ENCODE data around the gene ATG16L1.

The ATG16L1 gene

DNA sequence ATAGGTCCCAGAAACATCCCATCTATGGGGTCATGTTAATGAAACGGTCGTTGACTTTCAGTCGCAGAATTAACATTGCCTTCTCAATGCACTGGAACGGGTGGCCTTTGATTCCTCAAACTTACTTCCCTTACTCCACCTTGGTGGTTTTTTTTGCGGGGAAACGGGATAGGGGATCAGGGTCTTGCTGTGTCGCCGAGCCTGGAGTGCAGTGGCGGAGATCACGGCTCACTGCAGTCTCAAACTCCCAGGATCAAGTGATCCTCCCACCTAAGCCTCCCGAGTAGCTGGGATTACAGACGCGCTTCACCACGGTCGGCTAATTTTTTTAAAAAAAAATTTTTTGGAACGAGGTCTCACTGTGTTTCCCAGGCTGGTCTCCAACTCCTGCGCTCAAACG is 754 bp downstream of the ATG16L1 start:
- no peaks in the 10 kb centered on the region for H3K27me3 ChIP-seq (replicated peaks)
- DNase-seq = no peak
- TF ChIP-seq, protein P1, sequence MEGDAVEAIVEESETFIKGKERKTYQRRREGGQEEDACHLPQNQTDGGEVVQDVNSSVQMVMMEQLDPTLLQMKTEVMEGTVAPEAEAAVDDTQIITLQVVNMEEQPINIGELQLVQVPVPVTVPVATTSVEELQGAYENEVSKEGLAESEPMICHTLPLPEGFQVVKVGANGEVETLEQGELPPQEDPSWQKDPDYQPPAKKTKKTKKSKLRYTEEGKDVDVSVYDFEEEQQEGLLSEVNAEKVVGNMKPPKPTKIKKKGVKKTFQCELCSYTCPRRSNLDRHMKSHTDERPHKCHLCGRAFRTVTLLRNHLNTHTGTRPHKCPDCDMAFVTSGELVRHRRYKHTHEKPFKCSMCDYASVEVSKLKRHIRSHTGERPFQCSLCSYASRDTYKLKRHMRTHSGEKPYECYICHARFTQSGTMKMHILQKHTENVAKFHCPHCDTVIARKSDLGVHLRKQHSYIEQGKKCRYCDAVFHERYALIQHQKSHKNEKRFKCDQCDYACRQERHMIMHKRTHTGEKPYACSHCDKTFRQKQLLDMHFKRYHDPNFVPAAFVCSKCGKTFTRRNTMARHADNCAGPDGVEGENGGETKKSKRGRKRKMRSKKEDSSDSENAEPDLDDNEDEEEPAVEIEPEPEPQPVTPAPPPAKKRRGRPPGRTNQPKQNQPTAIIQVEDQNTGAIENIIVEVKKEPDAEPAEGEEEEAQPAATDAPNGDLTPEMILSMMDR (IDR thresholded peaks at IDR 0.05; ENCODE audit: low read depth, low read length, missing control alignments) = no peak
- in situ Hi-C loops (cut with HindIII; ENCODE audit: low pct_ligation_motif_present, low sequenced_read_pairs) = no loop called here
- no peak overlapping the region for H3K27ac ChIP-seq
- H3K36me3 ChIP-seq (replicated peaks) = peaks cover 6% of the 10 kb centered on the region
- peak overlapping the region; percentile 94 for H3K4me3 ChIP-seq (ENCODE audit: low read depth, low read length)

DNA sequence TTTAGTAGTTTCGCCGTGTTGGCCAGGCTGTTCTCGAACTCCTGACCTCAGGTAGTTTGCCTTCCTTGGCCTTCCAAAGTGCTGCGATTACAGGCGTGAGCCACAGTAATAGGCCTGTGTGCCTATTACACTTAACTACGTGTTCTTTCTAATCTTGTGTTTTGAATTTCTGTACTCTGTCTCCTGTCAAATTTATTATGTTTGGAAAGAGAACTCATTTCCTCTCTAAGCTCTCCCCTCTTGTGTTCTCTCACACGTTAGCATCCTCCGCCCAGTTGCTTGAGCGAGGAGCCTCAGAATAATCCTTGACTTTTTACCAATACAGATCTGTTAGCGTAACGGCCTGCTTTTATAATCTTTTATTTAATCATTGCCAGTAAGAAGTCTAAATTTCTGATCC is 3.7 kb downstream of the ATG16L1 start:
- no peak for DNase-seq
- H3K27ac ChIP-seq = no peak overlapping the region
- TF ChIP-seq, protein P1 (IDR thresholded peaks at IDR 0.05; ENCODE audit: low read depth, low read length, missing control alignments) = no peak
- in situ Hi-C loops (cut with HindIII; ENCODE audit: low pct_ligation_motif_present, low sequenced_read_pairs) = no loop called here
- no peak overlapping the region for H3K4me3 ChIP-seq (ENCODE audit: low read depth, low read length)
- peaks cover 15% of the 10 kb centered on the region for H3K36me3 ChIP-seq (replicated peaks)
- H3K27me3 ChIP-seq (replicated peaks) = no peaks in the 10 kb centered on the region

DNA sequence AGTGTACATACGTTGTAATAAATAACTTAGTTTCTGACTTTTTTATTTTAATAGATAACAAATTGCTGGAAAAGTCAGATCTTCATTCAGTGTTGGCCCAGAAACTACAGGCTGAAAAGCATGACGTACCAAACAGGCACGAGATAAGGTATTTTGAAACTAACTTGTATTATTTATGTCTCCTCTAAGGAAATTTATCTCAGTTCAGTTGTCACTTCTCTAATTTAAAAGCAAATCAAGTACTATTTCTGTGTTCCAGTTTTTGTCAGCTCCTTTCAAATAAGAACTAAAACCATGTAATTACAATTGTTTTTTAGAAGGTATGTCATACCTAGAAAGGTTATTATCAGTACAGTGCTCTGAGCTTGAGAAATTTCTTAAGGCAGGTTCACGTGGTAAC is 4.6 kb downstream of the ATG16L1 start:
- TF ChIP-seq, protein P1 (IDR thresholded peaks at IDR 0.05; ENCODE audit: low read depth, low read length, missing control alignments) = no peak
- H3K4me3 ChIP-seq (ENCODE audit: low read depth, low read length) = no peak overlapping the region
- in situ Hi-C loops (cut with HindIII; ENCODE audit: low pct_ligation_motif_present, low sequenced_read_pairs) = no loop called here
- peaks cover 21% of the 10 kb centered on the region for H3K36me3 ChIP-seq (replicated peaks)
- no peak overlapping the region for H3K27ac ChIP-seq
- H3K27me3 ChIP-seq (replicated peaks) = no peaks in the 10 kb centered on the region
- no peak for DNase-seq

DNA sequence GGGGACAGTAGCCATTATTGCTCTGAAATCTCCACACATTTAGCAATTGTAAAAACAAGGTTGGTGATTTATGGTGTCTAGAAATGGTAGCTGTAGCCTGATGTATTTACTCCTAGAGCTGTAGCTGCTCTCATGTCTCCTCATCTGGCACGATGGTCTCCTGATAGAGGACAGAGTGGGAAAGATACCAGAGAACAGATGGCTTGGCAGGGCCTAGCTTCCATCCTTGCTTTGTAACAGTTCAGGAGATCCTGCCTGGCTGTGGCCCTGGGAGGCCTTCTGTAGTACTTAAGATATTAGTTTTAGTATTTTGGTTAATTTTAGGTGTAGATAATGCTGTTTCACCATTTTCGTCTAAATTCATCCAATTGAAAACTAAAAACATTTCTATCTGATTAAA is 6.7 kb downstream of the ATG16L1 start:
- H3K4me3 ChIP-seq (ENCODE audit: low read depth, low read length) = no peak overlapping the region
- TF ChIP-seq, protein P1 (IDR thresholded peaks at IDR 0.05; ENCODE audit: low read depth, low read length, missing control alignments) = no peak
- no peak overlapping the region for H3K27ac ChIP-seq
- peaks cover 37% of the 10 kb centered on the region for H3K36me3 ChIP-seq (replicated peaks)
- in situ Hi-C loops (cut with HindIII; ENCODE audit: low pct_ligation_motif_present, low sequenced_read_pairs) = no loop called here
- H3K27me3 ChIP-seq (replicated peaks) = no peaks in the 10 kb centered on the region
- DNase-seq = no peak

DNA sequence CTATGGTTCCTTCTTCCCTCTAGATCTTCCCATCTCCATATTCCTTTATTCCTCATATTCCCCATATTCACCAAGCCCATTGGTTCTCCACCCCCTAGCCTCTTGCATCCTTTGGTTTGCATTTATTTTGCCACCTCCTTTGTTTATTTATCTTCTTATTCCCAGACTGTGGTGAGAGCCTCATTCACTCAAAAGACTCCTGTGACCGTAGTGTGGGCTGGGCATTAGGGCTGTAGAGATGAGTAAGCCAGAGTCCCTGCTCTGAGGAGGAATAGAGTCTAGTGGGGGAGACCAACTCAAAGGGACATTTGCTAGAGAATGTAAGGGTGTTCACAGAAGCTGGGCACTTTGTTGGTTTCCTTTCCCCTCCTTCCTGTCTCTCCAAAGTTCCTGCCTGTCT is 8.3 kb downstream of the ATG16L1 start:
- no peak overlapping the region for H3K27ac ChIP-seq
- H3K27me3 ChIP-seq (replicated peaks) = no peaks in the 10 kb centered on the region
- TF ChIP-seq, protein P1 (IDR thresholded peaks at IDR 0.05; ENCODE audit: low read depth, low read length, missing control alignments) = no peak
- peaks cover 46% of the 10 kb centered on the region for H3K36me3 ChIP-seq (replicated peaks)
- in situ Hi-C loops (cut with HindIII; ENCODE audit: low pct_ligation_motif_present, low sequenced_read_pairs) = no loop called here
- H3K4me3 ChIP-seq (ENCODE audit: low read depth, low read length) = no peak overlapping the region
- DNase-seq = no peak

DNA sequence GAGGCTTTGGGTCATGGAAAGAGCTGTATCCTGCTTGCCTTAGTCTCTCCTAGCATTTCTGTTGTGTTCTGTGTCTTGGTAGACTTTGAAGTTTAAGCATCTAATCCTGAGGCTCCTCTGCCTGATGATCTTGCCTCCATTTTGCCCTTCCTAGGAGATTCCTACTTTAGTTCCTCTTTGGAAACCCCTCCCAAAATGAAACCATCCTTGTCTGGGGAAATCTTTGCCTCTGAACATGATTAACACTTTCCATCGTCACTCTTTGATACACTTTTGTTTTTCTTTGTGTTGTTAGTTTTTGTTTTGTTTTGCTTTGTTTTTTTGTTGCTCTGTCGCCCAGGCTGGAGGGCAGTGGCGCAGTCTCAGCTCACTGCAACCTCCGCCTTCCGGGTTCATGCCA is 9.2 kb downstream of the ATG16L1 start:
- Histone ChIP-seq H3K4me3 (ENCODE audit: low read depth, low read length) (no peak overlapping the region), H3K27ac (no peak overlapping the region), H3K36me3 (replicated peaks) (peaks cover 53% of the 10 kb centered on the region), H3K27me3 (replicated peaks) (no peaks in the 10 kb centered on the region)
- TF ChIP-seq, protein P1 (IDR thresholded peaks at IDR 0.05; ENCODE audit: low read depth, low read length, missing control alignments) = no peak
- DNase-seq = no peak
- in situ Hi-C loops (cut with HindIII; ENCODE audit: low pct_ligation_motif_present, low sequenced_read_pairs) = no loop called here
